C4-2B (cell line): ENCODE data around the gene PRKCA.
"Not testable (repeated sequence)": the region's sequence is repeated elsewhere in the genome, so short reads cannot be mapped to it uniquely, and the experiment has no call there.

Source experiments
- H3K27ac ChIP-seq: fragments of 450-650 bp; 2 replicates; pipeline ENCODE4 v1.5.1; 2017
- ZFX ChIP-seq: fragments of 450-650 bp; IDR thresholded peaks from 2 replicates; pipeline ENCODE4 v1.6.1; 2017
- TF ChIP-seq, protein P1 (sequence below): fragments of 450-650 bp; conservative IDR thresholded peaks from 2 replicates; pipeline ENCODE4 v1.5.1; 2017; ENCODE audit warnings: mild to moderate bottlenecking

The PRKCA gene

DNA sequence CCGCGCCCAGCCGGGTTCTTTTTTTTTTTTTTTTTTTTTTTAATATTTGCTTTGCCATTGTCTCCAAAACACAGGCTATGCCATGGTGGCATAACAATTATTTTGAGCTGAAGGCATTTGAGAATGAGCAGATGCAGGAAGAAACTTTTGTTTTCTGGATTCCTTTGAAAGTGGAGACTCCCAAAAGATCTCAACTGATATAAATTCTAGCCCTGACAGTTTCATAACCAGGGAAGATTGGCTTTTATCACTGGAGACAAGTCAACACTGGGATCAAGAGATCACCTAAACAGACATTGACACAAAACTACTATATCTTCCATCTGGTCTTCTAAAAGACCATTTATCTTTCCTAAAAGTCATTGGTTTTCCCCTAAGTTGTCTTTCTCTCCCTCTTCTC lies 10.1 kb upstream of the PRKCA start:
- H3K27ac ChIP-seq, result no peak overlapping the region
- TF ChIP-seq, protein P1, sequence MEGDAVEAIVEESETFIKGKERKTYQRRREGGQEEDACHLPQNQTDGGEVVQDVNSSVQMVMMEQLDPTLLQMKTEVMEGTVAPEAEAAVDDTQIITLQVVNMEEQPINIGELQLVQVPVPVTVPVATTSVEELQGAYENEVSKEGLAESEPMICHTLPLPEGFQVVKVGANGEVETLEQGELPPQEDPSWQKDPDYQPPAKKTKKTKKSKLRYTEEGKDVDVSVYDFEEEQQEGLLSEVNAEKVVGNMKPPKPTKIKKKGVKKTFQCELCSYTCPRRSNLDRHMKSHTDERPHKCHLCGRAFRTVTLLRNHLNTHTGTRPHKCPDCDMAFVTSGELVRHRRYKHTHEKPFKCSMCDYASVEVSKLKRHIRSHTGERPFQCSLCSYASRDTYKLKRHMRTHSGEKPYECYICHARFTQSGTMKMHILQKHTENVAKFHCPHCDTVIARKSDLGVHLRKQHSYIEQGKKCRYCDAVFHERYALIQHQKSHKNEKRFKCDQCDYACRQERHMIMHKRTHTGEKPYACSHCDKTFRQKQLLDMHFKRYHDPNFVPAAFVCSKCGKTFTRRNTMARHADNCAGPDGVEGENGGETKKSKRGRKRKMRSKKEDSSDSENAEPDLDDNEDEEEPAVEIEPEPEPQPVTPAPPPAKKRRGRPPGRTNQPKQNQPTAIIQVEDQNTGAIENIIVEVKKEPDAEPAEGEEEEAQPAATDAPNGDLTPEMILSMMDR, result no peak
- TF ChIP-seq ZFX, result no peak

DNA sequence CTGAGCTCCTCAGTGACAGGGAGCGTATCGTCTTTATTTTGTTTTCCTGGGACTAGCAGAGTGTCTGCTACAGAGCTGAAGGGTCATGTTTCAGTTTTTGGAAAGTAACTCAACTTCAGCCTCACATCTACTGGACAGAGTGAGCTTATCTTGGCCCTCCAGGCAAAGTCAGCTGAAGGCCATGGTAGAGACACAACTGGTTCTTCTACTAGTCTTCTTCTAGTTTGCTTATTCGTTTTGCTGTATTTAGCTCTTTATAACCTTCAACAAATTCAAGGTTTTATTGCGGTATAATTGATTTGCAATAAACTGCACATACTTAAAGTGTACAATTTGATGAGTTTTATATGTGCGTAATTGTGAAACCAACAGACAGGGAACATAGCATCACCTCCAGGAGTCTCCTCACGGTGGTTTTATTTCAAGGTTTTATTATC lies 6.1 kb upstream of the PRKCA start:
- TF ChIP-seq, protein P1, result peak; percentile 25
- TF ChIP-seq ZFX, result no peak
- H3K27ac ChIP-seq, result no peak overlapping the region; the same call in 1 of the 2 replicates

DNA sequence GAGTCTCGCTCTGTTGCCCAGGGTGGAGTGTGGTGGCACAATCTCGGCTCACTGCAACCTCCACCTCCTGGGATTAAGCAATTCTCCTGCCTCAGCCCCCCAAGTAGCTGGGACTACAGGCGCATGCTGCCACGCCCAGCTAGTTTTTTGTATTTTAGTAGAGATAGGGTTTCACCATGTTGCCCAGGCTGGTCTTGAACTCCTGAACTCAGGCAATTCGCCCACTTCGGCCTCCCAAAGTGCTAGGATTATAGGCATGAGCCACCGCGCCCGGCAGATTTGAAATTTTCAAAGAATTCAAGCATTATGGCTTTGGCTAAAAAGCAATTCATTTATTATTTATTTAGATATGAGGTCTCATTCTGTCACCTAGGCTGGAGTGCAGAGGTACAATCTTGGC lies 5.0 kb upstream of the PRKCA start:
- not testable (repeated sequence) for H3K27ac ChIP-seq

DNA sequence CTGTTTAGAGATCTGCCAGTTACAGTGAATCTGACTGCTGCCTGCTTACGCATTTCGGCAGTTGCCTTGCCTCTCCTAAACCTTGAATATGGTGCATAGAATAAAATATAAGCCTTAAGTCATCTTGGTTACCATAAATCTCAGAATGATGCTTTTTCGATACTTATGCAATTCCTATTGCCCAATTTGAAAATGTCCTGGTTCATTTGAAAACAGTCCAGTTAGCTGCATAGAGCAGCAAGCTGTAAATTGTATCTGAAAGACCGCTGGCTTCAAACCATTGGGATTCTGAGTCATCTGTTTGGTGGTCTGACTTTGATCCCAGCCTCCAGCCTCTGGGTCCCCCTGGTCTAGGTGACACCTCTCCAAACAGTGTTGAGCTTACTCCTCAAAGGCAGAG lies 2.7 kb upstream of the PRKCA start:
- no peak overlapping the region for H3K27ac ChIP-seq
- TF ChIP-seq, protein P1, result no peak
- no peak for TF ChIP-seq ZFX

DNA sequence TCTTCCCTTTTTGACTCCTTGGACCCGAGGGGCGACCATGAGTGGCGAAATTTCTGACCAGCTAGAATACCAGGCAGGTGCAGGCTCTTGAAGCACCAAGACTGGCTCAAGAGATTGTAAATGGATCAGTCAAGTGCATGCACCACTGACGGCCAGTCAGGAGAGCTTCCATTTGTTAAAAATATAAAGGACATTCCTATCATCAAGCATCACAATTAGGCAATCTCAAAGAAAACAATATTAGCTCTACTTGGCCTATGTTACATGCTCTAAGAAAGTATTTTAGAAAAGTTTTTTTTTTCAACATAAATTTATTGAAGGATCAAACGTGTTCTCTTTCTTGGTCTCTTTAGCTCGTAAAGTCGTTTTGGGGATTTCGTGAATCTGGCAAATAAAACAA lies 1.5 kb upstream of the PRKCA start:
- TF ChIP-seq, protein P1, result no peak
- TF ChIP-seq ZFX, result no peak
- no peak overlapping the region for H3K27ac ChIP-seq

DNA sequence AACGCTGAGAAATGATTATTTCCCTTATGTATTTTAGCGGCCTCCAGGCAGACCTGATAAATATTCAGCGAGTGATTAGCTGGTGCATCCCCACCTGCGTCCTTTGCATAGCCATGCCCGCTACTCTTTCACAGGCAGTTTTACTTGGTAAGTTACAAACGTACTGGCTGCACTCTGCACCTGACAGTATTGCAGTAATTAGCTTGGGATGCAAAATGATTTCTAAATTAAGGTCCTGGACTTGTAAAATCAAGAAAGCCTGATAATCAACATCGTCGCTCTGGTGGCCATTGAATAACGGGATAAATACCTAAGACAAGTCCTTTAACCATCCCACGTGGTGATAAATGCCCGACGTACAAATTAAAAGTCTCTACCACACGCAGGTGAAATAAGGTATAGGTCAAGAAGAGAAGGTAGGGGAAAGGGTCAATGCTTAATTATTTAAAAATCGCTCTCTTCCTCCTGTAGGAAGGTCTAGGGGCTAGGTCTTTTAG lies 998 bp upstream of the PRKCA start:
- no peak for TF ChIP-seq ZFX
- TF ChIP-seq, protein P1, result no peak

DNA sequence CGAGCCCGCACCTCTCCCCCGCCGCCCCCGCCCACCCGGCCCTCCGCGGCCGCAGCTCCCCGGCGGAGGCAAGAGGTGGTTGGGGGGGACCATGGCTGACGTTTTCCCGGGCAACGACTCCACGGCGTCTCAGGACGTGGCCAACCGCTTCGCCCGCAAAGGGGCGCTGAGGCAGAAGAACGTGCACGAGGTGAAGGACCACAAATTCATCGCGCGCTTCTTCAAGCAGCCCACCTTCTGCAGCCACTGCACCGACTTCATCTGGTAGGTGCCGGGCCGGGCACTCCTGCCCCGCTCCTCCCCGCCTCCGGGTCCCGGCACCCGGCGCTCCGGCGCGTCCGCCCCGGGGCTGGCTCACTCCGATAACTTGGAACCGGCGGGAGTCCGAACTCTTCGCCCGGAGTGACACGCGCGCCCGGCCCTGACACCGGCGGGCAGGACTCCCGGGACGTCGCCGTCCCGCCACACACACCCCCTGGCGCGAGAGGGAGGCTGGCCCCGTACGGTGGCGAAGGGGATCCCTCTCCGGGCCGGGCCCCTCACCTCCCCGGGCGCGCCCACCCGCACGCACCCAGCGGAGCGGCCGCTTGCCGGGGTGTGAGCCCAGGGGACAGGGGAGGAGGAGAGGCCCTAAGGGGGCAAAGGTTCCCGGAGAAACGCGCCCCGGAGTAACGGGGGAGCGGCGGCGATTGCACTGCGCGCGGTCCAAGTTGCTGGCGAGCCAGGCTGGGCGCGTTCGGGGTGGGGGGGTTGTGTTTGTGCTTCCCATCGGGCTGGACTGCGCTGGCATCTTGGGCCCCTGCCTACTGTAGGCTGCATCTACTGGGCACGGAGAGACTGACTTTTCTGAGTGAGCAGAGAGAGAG lies 581 bp downstream of the PRKCA start:
- TF ChIP-seq, protein P1, result 0 out of 2 replicates have a peak, but pooled peaks have one; percentile 8
- peak; percentile 39; the same call in 1 of the 2 replicates for TF ChIP-seq ZFX
- peak overlapping the region; percentile 56 for H3K27ac ChIP-seq

More for the DNA sequence above, 998 bp upstream of the PRKCA start:
- peak overlapping the region; percentile 56 for H3K27ac ChIP-seq
